ENCODE data around the gene ODF2. TPM values are rescaled to one million over a fixed set of nuclear protein-coding genes. Genes with fewer than 3 reads are reported as not detected.

The ODF2 gene
- 18.3 and 23.3 TPM in 2 replicates for total RNA-seq

GRCh38 chr9:128455849-128456612 lies at the start of gene ODF2:
TSS of gene ODF2 (plus strand) at chr9:128456006. CDS start at chr9:128456092, 86 bp downstream.

GRCh38 chr9:128420651-128421481 lies 34.9 kb upstream of the ODF2 start, which contains the start of gene CERCAM:
TSS of gene CERCAM (plus strand) at chr9:128420857. CDS start at chr9:128420878, 21 bp downstream.

GRCh38 chr9:128504485-128505413 lies 48.9 kb downstream of the ODF2 start, which contains the start of gene GLE1:
TSS of gene GLE1 (plus strand) at chr9:128504719. CDS start at chr9:128504806, 87 bp downstream.

Other genes starting within 250 kb of the ODF2 start
- gene GOLGA2, start 180.0 kb upstream of the ODF2 start, total RNA-seq: 110 and 144 TPM in 2 replicates
- gene SWI5, start 179.7 kb upstream of the ODF2 start, total RNA-seq: 27.2 and 35.1 TPM in 2 replicates
- gene TRUB2, start 133.6 kb upstream of the ODF2 start, total RNA-seq: 10.2 and 11.3 TPM in 2 replicates
- 32.0 and 37.5 TPM in 2 replicates for gene COQ4, start 133.2 kb upstream of the ODF2 start, total RNA-seq
- gene SLC27A4, start 115.5 kb upstream of the ODF2 start, total RNA-seq: 14.7 and 21.6 TPM in 2 replicates
- gene URM1, start 84.6 kb upstream of the ODF2 start, total RNA-seq: 26.5 and 39.1 TPM in 2 replicates
- 242 and 250 TPM in 2 replicates for gene CERCAM, start 35.1 kb upstream of the ODF2 start, total RNA-seq
- gene GLE1, start 48.7 kb downstream of the ODF2 start, total RNA-seq: 11.6 and 24.1 TPM in 2 replicates
- gene SPTAN1, start 96.6 kb downstream of the ODF2 start, total RNA-seq: 105 and 111 TPM in 2 replicates
- 16.5 and 18.5 TPM in 2 replicates for gene DYNC2I2, start 200.8 kb downstream of the ODF2 start, total RNA-seq
- 144 and 181 TPM in 2 replicates for gene SET, start 233.2 kb downstream of the ODF2 start, total RNA-seq
- gene PKN3, start 246.5 kb downstream of the ODF2 start, total RNA-seq: 1.2 and 1.3 TPM in 2 replicates

Measured in cardiac ventricle fibroblast (primary cell).